HG03045 (cell line): ENCODE measurements around the gene CPSF4.

Experiments used
- ATAC-seq: cut with Tn5 transposase; IDR thresholded peaks from one replicate; pipeline ENCODE4 v1.9.1; 2021; ENCODE audit warnings: mild to moderate bottlenecking, moderate library complexity; ENCODE audit not compliant: unreplicated experiment

The CPSF4 gene

GRCh38 chr7:99438573-99439480 is at the start of gene CPSF4, which contains the start of gene PTCD1:
CPSF4 (plus strand) TSS chr7:99438943; CDS start chr7:99439083, 140 bp downstream.
PTCD1 (minus strand) TSS chr7:99438798; CDS start chr7:99435242, 3,556 bp downstream.
- ATAC-seq: peak; percentile 92

DNA sequence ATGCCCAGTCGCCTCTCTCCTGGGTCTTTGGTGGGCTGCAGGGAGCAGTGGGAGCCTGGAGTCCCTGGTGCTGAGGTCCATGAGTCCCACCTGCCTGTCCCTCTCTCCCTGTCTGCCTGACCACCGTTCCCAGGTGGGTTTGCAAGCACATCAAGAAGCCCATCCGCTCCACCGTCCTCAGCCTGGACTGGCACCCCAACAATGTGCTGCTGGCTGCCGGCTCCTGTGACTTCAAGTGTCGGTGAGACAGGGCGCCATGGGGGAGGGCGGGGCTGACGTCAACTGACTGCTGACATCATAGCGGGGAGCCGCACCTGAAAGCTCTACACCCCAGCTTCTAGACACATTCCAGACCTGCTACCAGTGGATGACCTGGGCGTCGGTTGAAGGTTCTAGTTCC is 49.0 kb upstream of the CPSF4 start:
- ATAC-seq: no peak

GRCh38 chr7:99390941-99391602 is 47.7 kb upstream of the CPSF4 start:
- ATAC-seq: no peak

DNA sequence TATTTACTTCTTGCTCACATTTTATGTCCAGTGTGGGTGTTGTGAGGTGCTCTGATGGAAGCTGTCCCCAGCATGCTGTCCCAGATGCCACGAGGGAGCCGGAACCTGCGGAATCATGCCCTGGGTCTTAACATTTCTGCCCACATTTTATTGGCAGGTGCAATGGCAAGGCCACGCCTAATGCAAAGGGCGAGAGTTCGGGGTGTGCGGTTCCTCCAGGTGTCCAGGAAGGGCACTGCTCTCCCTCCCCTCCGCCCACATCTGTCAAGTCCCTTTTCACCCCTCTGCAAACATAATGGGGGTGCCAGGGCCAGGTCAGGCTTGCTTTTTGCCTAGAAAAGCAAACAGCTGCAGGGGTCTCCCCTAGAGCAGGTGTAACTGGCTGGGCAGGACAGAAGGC is 46.7 kb upstream of the CPSF4 start:
- ATAC-seq: no peak

DNA sequence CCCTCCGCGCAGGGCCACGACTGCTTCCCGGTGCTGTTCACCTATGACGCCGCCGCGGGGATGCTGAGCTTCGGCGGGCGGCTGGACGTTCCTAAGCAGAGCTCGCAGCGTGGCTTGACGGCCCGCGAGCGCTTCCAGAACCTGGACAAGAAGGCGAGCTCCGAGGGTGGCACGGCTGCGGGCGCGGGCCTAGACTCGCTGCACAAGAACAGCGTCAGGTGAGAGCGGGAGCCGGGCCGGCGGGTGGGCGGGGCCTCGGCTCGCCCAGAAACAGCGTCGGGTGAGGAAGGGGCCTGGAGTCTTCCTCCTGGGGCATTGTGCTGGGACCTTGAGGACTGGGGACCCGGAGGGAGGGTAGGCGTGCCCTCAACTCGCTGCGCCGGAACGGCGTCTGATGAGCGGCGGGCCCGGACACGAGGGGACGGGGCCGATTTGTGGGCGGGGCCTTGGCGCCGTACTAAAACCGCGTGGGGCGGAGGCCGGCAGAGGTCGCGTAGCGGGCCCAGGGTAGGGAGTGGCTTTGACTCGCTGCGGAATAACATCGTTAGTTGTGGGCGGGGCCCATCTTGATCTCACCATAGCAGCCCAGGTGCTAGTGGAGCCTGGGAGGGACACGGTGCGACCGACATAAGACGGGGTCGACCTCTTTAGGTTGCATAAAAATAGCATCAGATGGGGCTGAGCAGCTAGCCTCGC is 45.9 kb upstream of the CPSF4 start:
- peak; percentile 51 for ATAC-seq

DNA sequence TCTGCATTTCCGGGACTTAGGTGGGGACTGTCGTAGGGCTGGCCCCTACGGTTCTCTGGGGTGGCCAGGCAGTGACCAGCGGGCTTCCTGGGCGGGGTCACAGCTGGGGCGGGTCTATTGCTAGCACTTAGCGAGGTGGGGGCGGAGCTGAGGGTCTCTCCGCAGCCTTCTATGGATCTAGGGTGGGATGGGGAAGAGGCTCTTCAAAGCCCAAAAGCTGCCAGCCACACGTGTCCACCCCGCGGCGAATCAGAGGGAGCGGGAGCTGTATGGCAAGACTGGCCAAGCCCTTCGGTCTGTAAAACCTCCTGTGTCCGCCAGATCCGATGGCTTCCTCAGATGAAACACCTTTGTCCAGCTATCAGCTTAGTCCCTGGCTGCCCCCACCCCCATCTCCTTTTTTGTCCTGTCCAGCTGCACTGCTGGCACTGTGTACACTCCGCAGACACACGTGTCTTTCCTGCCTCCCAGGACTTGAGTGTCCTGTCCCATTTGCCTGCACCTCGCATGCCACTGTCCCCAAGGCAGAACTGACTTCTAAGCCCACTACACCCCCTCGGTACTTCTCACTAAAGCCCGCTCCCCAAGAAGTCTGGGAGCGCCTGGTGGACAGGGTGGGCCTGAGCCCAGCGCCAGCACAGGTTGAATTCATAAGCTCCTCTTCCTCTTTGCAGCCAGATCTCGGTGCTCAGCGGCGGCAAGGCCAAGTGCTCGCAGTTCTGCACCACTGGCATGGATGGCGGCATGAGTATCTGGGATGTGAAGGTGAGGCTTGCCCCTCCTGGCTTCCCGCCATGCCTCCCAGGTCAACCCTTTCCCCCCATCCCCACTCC is 45.2 kb upstream of the CPSF4 start:
- ATAC-seq: no peak

GRCh38 chr7:99394188-99394502 is 44.6 kb upstream of the CPSF4 start:
- no peak for ATAC-seq

DNA sequence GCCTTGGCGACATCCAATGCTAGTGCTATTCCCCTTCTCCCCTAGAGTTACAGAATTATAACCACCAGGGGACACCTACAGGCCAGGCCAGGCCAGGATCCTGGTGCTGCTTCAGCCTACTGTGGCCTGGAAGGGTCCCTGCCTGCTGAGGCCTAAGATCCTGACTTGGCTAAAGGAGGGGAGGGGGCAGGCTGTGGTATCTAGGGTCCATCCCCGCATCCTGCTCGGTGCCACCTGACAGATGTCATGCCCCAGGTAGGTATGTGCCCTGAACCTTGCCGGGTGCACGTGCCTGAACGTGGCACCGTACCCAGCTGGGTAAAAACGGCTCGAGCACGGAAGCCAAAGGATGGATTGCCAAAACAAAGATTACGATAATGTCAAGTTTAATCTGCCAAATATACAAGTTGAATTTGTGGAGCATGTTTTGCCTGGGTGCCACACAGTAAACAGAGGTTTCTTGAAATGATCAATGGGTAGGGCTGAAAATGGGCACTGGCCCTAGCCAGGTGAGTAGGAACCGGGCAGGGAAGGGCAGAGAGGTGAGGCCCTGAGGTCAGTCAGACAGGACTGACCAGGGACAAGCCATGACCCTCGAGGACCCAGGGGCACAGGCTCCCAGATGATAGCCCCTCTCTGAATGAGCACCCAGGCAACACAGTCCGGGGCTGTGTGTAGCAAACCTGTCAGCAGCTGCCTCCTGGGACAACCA is 43.0 kb upstream of the CPSF4 start:
- no peak for ATAC-seq

DNA sequence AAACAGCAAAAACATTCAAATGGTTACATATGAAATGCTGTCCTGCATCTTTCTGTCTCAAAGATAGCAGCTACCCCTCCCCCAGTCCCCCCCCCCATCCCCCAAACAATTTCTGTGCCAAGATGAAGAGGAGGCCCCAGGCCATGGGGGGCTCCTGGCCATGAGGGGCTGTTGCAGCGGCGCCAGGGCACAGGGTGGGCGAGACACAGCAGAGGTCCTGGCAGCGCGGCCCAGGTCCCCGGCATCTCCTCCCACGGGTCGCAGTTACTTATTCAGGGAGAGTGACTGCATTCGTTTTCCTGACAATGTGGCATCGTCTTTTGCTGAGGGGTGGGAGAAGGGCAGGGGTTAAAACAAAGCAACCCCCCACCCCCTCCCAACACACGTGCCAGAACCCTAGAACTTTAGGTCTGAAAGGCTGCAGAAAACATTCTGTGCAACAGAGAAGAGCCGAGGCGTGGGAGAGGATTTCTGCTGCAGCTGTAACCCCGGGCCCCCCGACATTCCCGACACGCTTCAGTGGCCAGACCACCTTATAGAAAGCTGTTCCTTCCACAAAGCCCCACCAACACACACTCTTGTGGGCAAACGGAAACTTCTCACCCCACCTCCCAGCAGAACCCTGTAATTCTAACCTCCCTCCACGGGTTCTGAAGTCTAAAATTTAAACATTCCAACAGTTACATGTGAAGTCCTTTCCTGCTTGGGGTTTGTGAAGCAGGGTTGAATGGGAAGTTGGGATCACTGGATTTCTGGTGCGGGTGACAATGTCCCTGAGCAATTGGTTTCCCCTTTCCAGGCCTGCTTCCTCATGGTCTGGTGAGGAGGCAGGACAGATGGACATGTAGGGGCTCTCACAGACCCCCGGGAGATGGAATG is 42.1 kb upstream of the CPSF4 start:
- ATAC-seq: no peak

GRCh38 chr7:99397297-99397983 is 41.3 kb upstream of the CPSF4 start:
- no peak for ATAC-seq

DNA sequence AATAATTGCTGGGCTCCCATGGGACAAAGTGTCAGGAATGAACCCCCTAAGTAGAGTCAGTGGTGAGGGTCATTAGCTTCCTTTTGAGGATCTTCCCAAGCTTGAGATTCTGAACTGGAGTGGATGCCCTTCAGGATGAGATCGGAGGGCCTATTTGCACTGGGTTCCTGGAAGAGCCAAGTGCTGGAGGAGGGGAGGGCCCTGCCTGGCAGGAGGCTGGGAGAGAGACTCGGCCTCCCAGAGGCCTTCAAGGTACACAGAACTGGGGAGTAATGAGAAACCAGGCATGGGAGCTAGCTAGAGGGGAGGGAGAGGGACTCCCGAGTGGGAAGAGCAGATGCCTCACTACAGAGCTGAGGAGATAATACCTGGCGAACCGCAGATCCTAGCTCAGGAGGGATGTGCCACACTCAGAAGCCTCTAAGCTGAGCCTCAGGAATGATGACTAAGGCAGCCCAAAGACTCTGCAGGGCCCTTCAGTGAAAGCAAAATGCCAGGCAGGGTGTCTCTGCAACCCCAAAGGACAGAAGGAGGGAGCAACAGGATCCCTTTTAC is 39.8 kb upstream of the CPSF4 start:
- no peak for ATAC-seq

DNA sequence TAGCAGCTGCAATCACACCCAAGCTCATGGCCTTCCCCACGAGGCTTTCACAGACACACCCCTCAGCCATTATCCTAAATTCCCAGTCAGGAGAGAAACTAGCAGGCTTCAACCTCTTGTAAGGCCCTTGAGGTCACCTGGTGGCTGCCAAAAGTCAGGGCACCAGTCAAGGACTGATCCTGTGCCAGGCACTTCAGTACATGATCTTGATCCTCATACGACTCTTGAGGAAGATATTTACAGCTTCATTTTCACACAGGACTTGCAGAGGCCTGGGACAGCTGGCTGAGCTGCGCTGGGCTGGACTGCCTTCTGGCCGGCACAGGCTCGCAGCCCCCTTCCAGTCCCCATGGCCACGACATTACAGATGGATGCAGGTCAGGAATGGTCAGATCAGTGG is 39.1 kb upstream of the CPSF4 start:
- no peak for ATAC-seq

DNA sequence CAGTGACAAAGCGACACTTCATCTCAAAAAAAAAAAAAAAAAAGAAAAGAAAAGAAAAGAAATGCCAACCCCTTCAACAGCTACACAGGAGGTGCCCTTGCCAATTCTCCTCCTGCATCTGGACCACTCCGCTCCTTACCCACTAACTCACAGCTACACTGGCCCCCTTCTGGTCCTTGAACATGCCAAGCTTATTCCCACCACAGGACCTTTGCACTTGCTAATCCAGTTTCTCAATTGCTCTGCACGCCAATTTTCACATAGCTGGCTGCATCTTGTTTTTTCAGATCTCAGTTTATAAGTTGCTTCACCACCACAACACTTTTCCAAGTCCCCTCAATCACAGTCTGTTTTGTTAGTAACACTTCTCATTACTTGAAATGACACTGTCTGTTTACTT is 35.9 kb upstream of the CPSF4 start:
- no peak for ATAC-seq

DNA sequence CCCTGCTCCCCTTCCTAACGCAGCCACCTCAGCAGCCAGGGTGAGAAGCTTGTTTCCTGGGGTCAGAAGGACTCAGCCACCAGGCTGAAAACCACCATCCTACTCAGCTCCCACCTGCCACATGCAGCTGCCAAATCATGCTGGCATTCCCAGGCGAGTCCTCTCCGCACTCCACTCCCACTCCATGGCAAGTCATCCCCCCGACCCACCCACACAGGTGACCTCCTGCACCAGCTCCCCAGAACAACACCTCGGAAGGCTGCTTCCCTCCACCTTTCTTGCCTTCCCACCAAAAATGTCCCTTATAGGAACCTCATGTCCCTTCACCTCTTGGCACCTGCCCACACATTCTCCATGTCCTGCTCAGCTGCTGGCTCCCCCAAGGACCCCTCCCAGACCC is 35.0 kb upstream of the CPSF4 start:
- no peak for ATAC-seq

GRCh38 chr7:99404235-99404976 is 34.3 kb upstream of the CPSF4 start:
- no peak for ATAC-seq

DNA sequence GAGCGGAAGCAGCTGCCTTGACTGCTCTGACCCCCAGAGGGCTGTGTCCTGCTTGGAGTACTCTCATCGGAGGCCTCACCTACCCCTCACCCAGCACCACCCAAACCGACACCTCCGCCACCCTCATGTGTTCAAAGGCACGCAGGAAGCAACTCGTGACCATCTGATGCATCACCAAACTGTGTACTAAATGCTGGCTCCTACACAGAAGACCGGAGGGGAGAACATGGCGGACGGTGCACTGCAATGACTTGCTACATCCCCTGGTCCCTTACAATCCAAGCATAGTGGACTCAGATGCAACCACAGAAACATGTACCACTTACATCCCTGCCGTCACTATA is 33.8 kb upstream of the CPSF4 start:
- no peak for ATAC-seq

DNA sequence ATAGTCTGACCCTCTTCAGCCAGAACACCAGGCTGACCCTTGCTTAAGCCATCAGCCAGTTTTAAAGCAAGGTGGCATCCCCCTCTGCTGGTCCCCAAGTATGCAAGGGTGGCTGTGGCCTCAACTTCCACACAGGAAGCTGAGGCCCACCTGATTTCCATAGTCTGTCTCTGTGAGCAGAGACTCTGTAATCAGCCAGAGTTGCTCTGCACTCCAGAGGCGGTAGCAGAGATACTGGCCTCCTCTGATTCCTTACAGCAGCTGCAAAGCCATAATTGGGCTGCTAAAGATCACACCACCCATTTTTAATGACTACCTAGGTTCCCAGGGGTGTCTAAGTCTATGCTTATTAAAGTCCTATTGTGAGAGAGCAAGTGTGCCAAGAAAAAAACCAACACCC is 32.2 kb upstream of the CPSF4 start:
- ATAC-seq: no peak

DNA sequence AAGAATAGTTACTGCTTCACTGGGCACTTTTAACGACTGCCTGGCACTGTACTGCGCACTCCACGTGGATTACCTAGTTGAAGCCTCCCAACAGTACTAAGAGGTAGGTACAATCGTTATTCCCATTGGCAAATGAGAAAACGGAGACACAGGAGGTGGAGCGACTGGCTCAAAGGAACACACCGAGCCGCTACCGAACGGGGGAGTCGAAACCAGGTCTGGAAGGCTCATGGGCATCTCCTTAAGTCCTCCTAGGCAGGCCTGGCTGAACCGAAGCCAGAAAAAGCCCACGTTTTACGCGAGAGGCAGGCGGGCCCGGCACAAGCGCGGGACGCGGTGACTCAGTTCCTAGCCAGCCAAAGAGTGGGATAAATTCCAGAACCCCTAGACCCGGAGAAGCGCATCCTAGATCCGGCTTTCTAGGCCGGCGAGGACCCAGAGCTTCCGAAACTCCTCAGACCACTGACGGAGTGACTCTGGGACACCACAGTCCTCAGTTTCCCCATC is 30.8 kb upstream of the CPSF4 start:
- no peak for ATAC-seq
